ENCODE data around the gene LRRFIP2.

LRRFIP2 gene

GRCh38 chr3:37025561-37026335, 148.6 kb downstream of the LRRFIP2 start:
- DNase-seq (ENCODE audit: low read depth in 3 of 3), result no peak

- no peak for DNase-seq (ENCODE audit: low read depth in 3 of 3)
Observed at GRCh38 chr3:37024820-37025405, 149.5 kb downstream of the LRRFIP2 start.

GRCh38 chr3:37024092-37024491, 150.3 kb downstream of the LRRFIP2 start:
- no peak for DNase-seq (ENCODE audit: low read depth in 3 of 3)

- DNase-seq (ENCODE audit: low read depth in 3 of 3), result no peak
Observed at GRCh38 chr3:37017683-37018082, 156.7 kb downstream of the LRRFIP2 start.

GRCh38 chr3:37016903-37017302, 157.5 kb downstream of the LRRFIP2 start:
- no peak for DNase-seq (ENCODE audit: low read depth in 3 of 3)

- DNase-seq (ENCODE audit: low read depth in 3 of 3), result no peak
Observed at GRCh38 chr3:37015642-37016041, 158.7 kb downstream of the LRRFIP2 start.

- DNase-seq (ENCODE audit: low read depth in 3 of 3), result no peak
Observed at GRCh38 chr3:37014620-37015019, 159.8 kb downstream of the LRRFIP2 start.
